Sigmoid colon (tissue), 7 donors: ENCODE measurements around the gene VAMP1. TPM values are rescaled to one million over a fixed set of nuclear protein-coding genes. Genes with fewer than 3 reads are reported as not detected.
A peak's percentile ranks its signal among the peaks of the same experiment; 100 is the strongest.

ENCODE experiments used
- DNase-seq: peaks from one replicate; pipeline ENCODE4 v3.0.0-alpha.2; 2019
- H3K27ac ChIP-seq, 4 donors: fragments of 200-600 bp; sonication (generic); one replicate each; pipeline ENCODE4 v1.5.1; 2016 to 2019; ENCODE audit warnings: mild to moderate bottlenecking in 1 of 4
- H3K27me3 ChIP-seq, 3 donors: fragments of 200-600 bp; sonication (generic); one replicate each; pipeline ENCODE4 v1.5.1; 2019; ENCODE audit warnings: mild to moderate bottlenecking in 1 of 3
- H3K36me3 ChIP-seq, 4 donors: fragments of 200-600 bp; sonication (generic); one replicate each; pipeline ENCODE4 v1.5.1; 2016 to 2019
- H3K4me1 ChIP-seq, 4 donors: fragments of 200-600 bp; sonication (generic); one replicate each; pipeline ENCODE4 v1.5.1; 2017 to 2019
- H3K4me3 ChIP-seq, 4 donors: fragments of 200-600 bp; sonication (generic); one replicate each; pipeline ENCODE4 v1.5.1; 2017 to 2019; ENCODE audit warnings: mild to moderate bottlenecking in 2 of 4, moderate library complexity in 1 of 4
- H3K9me3 ChIP-seq, 4 donors: fragments of 200-600 bp in 3 of 4; sonication (generic) in 3 of 4; one replicate each; pipeline versions ENCODE4 v1.5.1 to v1.6.1; 2013 to 2019
- CTCF ChIP-seq, 4 experiments: fragments of 450-650 bp in 3 of 4; fragments of 200-600 bp in 1 of 4; IDR thresholded peaks; one replicate each; pipeline ENCODE4 v1.5.1; 2016 to 2019; ENCODE audit warnings: antibody characterized with exemption in 4 of 4, mild to moderate bottlenecking in 3 of 4, moderate library complexity in 2 of 4
- EP300 ChIP-seq, 4 donors: sonication (generic); formaldehyde crosslinking; IDR thresholded peaks; one replicate each; pipeline ENCODE4 v1.6.1; 2017; ENCODE audit warnings: antibody characterized with exemption in 4 of 4
- POLR2A ChIP-seq, 2 donors: fragments of 450-650 bp; IDR thresholded peaks; one replicate each; pipeline ENCODE4 v1.6.1; 2016; ENCODE audit warnings: antibody characterized with exemption in 2 of 2, mild to moderate bottlenecking in 2 of 2, moderate library complexity in 2 of 2
- POLR2AphosphoS5 ChIP-seq, 4 donors: sonication (generic); formaldehyde crosslinking; IDR thresholded peaks; one replicate each; pipeline ENCODE4 v1.6.1; 2017; ENCODE audit warnings: antibody characterized with exemption in 4 of 4
- WGBS, 2 donors: extraction: QIAGEN DNeasy Blood & Tissue Kit; methylation state at CpG; one replicate each; pipeline ENCODE4 v1.1.7; 2013; 5-methylcytosine and 5-hydroxymethylcytosine counted together
- intact Hi-C: fragments of 100-400 bp; cut with DNase I; formaldehyde crosslinking; loops from one replicate; pipeline ENCODE4 v1.15.1; 2023
- polyA plus RNA-seq, 3 donors: library from polyadenylated mRNA; stranded (reverse); fragments of 200-250 nt; gene quantifications; one replicate each; pipeline ENCODE4 v1.2.3, GENCODE V29; 2013
- total RNA-seq, 4 donors: library from RNA; depleted of rRNA; stranded (reverse); fragments of >200 nt; gene quantifications; one replicate each; pipeline ENCODE4 v1.1.0, GENCODE V29; 2016
- donor health status: healthy with polysubstance abuse.
- donor health status: Bipolar disorder and iron deficiency.
- donor health status: healthy.

Gene VAMP1
- total and polyA plus RNA-seq, 7 donors: 2.3 to 44.0 (median 12.8) TPM

DNA sequence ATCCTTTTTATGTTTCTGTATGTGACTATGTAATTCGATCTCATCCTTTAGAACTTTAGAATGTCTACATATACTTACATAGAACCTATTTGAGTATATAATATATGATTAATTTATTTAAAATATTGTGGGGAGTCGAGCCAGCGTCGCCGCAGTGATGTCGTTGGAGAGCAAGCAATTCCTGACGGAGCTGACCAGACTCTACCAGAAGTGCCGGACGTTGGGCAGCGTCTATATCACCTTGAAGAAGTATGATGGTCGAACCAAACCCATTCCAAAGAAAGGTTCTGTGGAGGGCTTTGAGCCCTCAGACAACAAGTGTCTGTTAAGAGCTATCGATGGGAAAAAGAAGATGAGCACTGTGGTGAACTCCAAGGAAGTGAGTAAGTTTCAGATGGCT, 32.1 kb downstream of the VAMP1 start:
- 91 to 95% methylated on average over 12 of the region's 12 CpGs for WGBS, 2 donors
- Histone ChIP-seq H3K36me3 (peaks cover 0 to 16% (median 6%) of the 10 kb centered on the region in 4 donors), H3K4me1 (no peaks in the 10 kb centered on the region), H3K9me3 (no peaks in the 10 kb centered on the region), H3K27ac (no peak overlapping the region), H3K27me3 (no peaks in the 10 kb centered on the region), H3K4me3 (no peak overlapping the region)
- intact Hi-C loops: no loop called here
- DNase-seq: peak; percentile 43
- TF ChIP-seq POLR2AphosphoS5 (IDR thresholded peaks at IDR 0.05) (no peak), CTCF (IDR thresholded peaks at IDR 0.05) (no peak), EP300 (IDR thresholded peaks at IDR 0.05) (no peak), POLR2A (IDR thresholded peaks at IDR 0.05) (no peak)

GRCh38 chr12:6437586-6437985, 32.9 kb downstream of the VAMP1 start:
- WGBS, 2 donors: 89 to 92% methylated on average over 3 of the region's 3 CpGs
- no peaks in the 10 kb centered on the region for H3K4me1 ChIP-seq

DNA sequence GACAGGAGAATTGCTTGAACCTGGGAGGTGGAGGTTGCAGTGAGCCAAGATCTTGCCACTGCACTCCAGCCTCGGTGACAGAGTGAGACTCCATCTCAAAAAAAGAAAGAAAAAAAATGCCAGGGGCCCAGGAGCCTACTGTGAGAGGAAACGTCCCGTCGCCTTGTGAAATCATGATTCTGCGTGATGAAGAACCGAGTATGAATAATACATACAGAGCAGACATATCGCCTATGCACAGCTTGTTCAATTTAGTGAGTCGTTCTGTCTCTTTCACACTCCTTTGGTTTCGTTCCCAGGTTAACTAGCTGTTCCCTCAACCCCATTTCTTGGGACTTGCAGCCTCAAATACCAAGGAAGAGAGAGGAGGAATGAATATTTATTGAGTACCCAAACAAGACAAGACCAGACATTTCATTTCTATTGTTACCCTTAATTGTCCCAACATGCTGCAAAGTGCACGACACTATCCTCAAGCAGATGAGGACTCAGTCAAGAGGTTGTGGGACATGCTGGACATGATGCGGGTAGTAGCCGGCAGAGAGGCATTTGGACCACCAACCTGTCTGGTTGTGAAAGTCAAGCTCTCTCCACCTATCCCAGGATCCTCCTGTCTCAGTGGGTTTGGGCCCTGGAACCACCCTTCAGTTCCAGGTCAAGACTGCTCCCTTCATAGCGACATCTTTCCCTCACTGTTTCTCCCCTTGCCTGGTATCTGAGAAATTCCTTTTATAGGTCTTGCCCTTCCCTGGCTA, 34.3 kb downstream of the VAMP1 start:
- H3K9me3 ChIP-seq: no peaks in the 10 kb centered on the region
- H3K27me3 ChIP-seq: no peaks in the 10 kb centered on the region
- no peak overlapping the region for H3K27ac ChIP-seq
- peaks cover 0 to 6% (median 3%) of the 10 kb centered on the region in 4 donors for H3K4me1 ChIP-seq
- TF ChIP-seq POLR2AphosphoS5 (IDR thresholded peaks at IDR 0.05) (no peak), POLR2A (IDR thresholded peaks at IDR 0.05) (no peak), EP300 (IDR thresholded peaks at IDR 0.05) (no peak), CTCF (IDR thresholded peaks at IDR 0.05) (no peak)
- 86 to 93% methylated on average over 13 of the region's 13 CpGs for WGBS, 2 donors
- peak; percentile 37 for DNase-seq
- no peak overlapping the region for H3K4me3 ChIP-seq
- peaks cover 0 to 7% (median 0%) of the 10 kb centered on the region in 4 donors for H3K36me3 ChIP-seq
- intact Hi-C loops: no loop called here

More at GRCh38 chr12:6437586-6437985, 32.9 kb downstream of the VAMP1 start:
- H3K27ac ChIP-seq: no peak overlapping the region
- TF ChIP-seq CTCF (IDR thresholded peaks at IDR 0.05): no peak
- TF ChIP-seq POLR2A (IDR thresholded peaks at IDR 0.05): no peak
- TF ChIP-seq POLR2AphosphoS5 (IDR thresholded peaks at IDR 0.05): no peak
- no peak for TF ChIP-seq EP300 (IDR thresholded peaks at IDR 0.05)
- intact Hi-C loops: no loop called here
- DNase-seq: no peak
- H3K4me3 ChIP-seq: no peak overlapping the region
- H3K36me3 ChIP-seq: peaks cover 0 to 13% (median 3%) of the 10 kb centered on the region in 4 donors
- no peaks in the 10 kb centered on the region for H3K27me3 ChIP-seq
- H3K9me3 ChIP-seq: no peaks in the 10 kb centered on the region

GRCh38 chr12:6434205-6435140, 36.0 kb downstream of the VAMP1 start:
- Histone ChIP-seq H3K27me3 (no peaks in the 10 kb centered on the region), H3K4me3 (no peak overlapping the region), H3K36me3 (peaks cover 0 to 3% (median 0%) of the 10 kb centered on the region in 4 donors), H3K4me1 (peaks cover 0 to 19% (median 14%) of the 10 kb centered on the region in 4 donors), H3K9me3 (no peaks in the 10 kb centered on the region), H3K27ac (no peak overlapping the region)
- intact Hi-C loops: no loop called here
- 80 to 89% methylated on average over 17 of the region's 17 CpGs for WGBS, 2 donors
- TF ChIP-seq CTCF (IDR thresholded peaks at IDR 0.05) (no peak), POLR2A (IDR thresholded peaks at IDR 0.05) (no peak), EP300 (IDR thresholded peaks at IDR 0.05) (no peak), POLR2AphosphoS5 (IDR thresholded peaks at IDR 0.05) (no peak)
- DNase-seq: peak; percentile 49
